ENCODE results near the gene STAT5B. TPM values are rescaled to one million over a fixed set of nuclear protein-coding genes. Genes with fewer than 3 reads are reported as not detected.

STAT5B gene
- polyA plus RNA-seq, 3 donors = 28.5 to 103 (median 47.9) TPM

DNA sequence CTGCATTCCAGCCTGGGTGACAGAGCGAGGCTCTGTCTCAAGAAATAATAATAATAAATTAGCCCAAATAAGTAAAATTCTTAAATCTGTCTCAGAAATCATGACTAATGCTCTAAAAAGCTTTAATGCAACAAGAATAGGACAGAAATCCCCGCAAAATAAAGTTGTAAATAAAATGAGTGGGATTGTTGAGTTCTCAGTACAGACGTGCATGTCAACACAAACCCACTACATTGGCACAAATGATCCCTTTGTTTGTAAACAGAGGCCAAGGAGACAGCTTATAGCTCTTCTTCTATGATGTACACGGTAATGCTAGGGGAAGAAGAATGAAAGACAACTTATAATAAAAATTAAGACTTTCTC is 6.0 kb downstream of the STAT5B start:
- intact Hi-C loops (cut with micrococcal nuclease) = no loop called here
- Histone ChIP-seq H3K27ac (ENCODE audit: low read depth in 1 of 2, low read length in 2 of 2) (no peak overlapping the region), H4K20me1 (ENCODE audit: insufficient read depth, low read length) (peaks cover 23% of the 10 kb centered on the region), H3K27me3 (ENCODE audit: control insufficient read depth in 2 of 2, insufficient read depth in 2 of 2, low read length in 2 of 2) (no peaks in the 10 kb centered on the region), H3K4me2 (replicated peaks; ENCODE audit: extremely low read depth, low read length, poor library complexity, severe bottlenecking) (no peak overlapping the region), H2AFZ (ENCODE audit: insufficient read depth, low read depth, low read length, poor library complexity, severe bottlenecking) (no peak overlapping the region), H3K36me3 (replicated peaks in 1 of 2; ENCODE audit: control insufficient read depth in 1 of 2, insufficient read depth in 2 of 2, low read length in 2 of 2) (no peaks in the 10 kb centered on the region), H3K79me2 (ENCODE audit: insufficient read depth, low read length) (peaks cover 100% of the 10 kb centered on the region), H3K9me3 (replicated peaks in 1 of 2; ENCODE audit: control insufficient read depth in 1 of 2, insufficient read depth in 1 of 2, low read length in 2 of 2) (no peaks in the 10 kb centered on the region), H3K4me3 (replicated peaks in 1 of 3; ENCODE audit: low read depth in 2 of 3, low read length in 3 of 3) (no peak overlapping the region), H3K9ac (ENCODE audit: insufficient read depth, low read length, poor library complexity, severe bottlenecking) (no peak overlapping the region), H3K4me1 (ENCODE audit: control insufficient read depth in 1 of 2, insufficient read depth in 2 of 2, low read length in 2 of 2) (peaks cover 43 to 50% of the 10 kb centered on the region in 2 donors)
- H3K27me3 Mint-ChIP-seq (ENCODE audit: low read depth in 3 of 3) = no peaks in the 10 kb centered on the region
- H3K36me3 Mint-ChIP-seq = peaks cover 1 to 14% of the 10 kb centered on the region in 2 donors
- H3K4me1 Mint-ChIP-seq = peaks cover 51% of the 10 kb centered on the region
- no peak for DNase-seq
- H3K27ac Mint-ChIP-seq = no peak overlapping the region
- peaks cover 0 to 3% (median 0%) of the 10 kb centered on the region in 7 donors for H3K9me3 Mint-ChIP-seq
- no peak overlapping the region for H3K4me3 Mint-ChIP-seq
- TF ChIP-seq, protein P1, sequence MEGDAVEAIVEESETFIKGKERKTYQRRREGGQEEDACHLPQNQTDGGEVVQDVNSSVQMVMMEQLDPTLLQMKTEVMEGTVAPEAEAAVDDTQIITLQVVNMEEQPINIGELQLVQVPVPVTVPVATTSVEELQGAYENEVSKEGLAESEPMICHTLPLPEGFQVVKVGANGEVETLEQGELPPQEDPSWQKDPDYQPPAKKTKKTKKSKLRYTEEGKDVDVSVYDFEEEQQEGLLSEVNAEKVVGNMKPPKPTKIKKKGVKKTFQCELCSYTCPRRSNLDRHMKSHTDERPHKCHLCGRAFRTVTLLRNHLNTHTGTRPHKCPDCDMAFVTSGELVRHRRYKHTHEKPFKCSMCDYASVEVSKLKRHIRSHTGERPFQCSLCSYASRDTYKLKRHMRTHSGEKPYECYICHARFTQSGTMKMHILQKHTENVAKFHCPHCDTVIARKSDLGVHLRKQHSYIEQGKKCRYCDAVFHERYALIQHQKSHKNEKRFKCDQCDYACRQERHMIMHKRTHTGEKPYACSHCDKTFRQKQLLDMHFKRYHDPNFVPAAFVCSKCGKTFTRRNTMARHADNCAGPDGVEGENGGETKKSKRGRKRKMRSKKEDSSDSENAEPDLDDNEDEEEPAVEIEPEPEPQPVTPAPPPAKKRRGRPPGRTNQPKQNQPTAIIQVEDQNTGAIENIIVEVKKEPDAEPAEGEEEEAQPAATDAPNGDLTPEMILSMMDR (IDR thresholded peaks at IDR 0.05) = no peak
- no CpG with 5 or more reads among the region's 4 CpGs for WGBS (ENCODE audit: insufficient coverage)

DNA sequence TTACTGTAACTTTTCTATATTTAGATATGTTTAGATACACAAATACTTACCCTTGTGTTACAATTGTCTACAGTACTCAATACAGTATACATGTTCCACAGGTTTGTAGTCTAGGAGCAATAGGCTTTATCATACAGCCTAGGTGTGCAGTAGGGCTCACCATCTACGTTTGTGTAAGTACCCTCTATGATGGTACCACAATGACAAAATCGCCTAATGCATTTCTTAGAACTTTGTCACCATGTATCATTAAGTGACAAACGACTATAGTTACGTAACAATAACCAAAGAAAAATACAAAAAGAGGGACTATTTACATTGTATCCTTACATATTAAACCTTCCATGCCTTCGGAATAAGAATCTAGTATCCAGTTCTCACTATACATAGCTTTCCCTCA is 8.0 kb downstream of the STAT5B start:
- H3K27me3 Mint-ChIP-seq (ENCODE audit: low read depth in 3 of 3) = no peaks in the 10 kb centered on the region
- Histone ChIP-seq H2AFZ (ENCODE audit: insufficient read depth, low read depth, low read length, poor library complexity, severe bottlenecking) (no peak overlapping the region), H3K9me3 (replicated peaks in 1 of 2; ENCODE audit: control insufficient read depth in 1 of 2, insufficient read depth in 1 of 2, low read length in 2 of 2) (no peaks in the 10 kb centered on the region), H3K9ac (ENCODE audit: insufficient read depth, low read length, poor library complexity, severe bottlenecking) (no peak overlapping the region), H3K27me3 (ENCODE audit: control insufficient read depth in 2 of 2, insufficient read depth in 2 of 2, low read length in 2 of 2) (no peaks in the 10 kb centered on the region), H3K27ac (ENCODE audit: low read depth in 1 of 2, low read length in 2 of 2) (peak overlapping the region in 1 of 2 donors; percentile 50), H3K36me3 (replicated peaks in 1 of 2; ENCODE audit: control insufficient read depth in 1 of 2, insufficient read depth in 2 of 2, low read length in 2 of 2) (no peaks in the 10 kb centered on the region), H3K79me2 (ENCODE audit: insufficient read depth, low read length) (peaks cover 88% of the 10 kb centered on the region), H3K4me1 (ENCODE audit: control insufficient read depth in 1 of 2, insufficient read depth in 2 of 2, low read length in 2 of 2) (peaks cover 24 to 31% of the 10 kb centered on the region in 2 donors), H4K20me1 (ENCODE audit: insufficient read depth, low read length) (peaks cover 18% of the 10 kb centered on the region), H3K4me3 (replicated peaks in 1 of 3; ENCODE audit: low read depth in 2 of 3, low read length in 3 of 3) (no peak overlapping the region), H3K4me2 (replicated peaks; ENCODE audit: extremely low read depth, low read length, poor library complexity, severe bottlenecking) (no peak overlapping the region)
- TF ChIP-seq, protein P1 (IDR thresholded peaks at IDR 0.05) = no peak
- peaks cover 32% of the 10 kb centered on the region for H3K4me1 Mint-ChIP-seq
- peaks cover 0 to 3% (median 0%) of the 10 kb centered on the region in 7 donors for H3K9me3 Mint-ChIP-seq
- WGBS (ENCODE audit: insufficient coverage) = 100% methylated on average over 1 of the region's 5 CpGs
- peaks cover 1 to 14% of the 10 kb centered on the region in 2 donors for H3K36me3 Mint-ChIP-seq
- peak overlapping the region in 6 of 7 donors; percentile 31 to 88 (median 72) for H3K27ac Mint-ChIP-seq
- H3K4me3 Mint-ChIP-seq = no peak overlapping the region
- intact Hi-C loops (cut with micrococcal nuclease) = no loop called here
- no peak for DNase-seq
